Right kidney (tissue), 1 donor: ENCODE results near the gene COQ4.

Source experiments
- DNase-seq: peaks from one replicate; pipeline ENCODE4 v3.0.0-alpha.2; 2016

COQ4 gene

GRCh38 chr9:128372784-128373183 is 50.1 kb downstream of the COQ4 start:
- no peak for DNase-seq

- no peak for DNase-seq
These were observed 51.6 kb downstream of the COQ4 start for GRCh38 chr9:128374221-128374675.

GRCh38 chr9:128375865-128376264 is 53.2 kb downstream of the COQ4 start:
- DNase-seq: no peak

DNA sequence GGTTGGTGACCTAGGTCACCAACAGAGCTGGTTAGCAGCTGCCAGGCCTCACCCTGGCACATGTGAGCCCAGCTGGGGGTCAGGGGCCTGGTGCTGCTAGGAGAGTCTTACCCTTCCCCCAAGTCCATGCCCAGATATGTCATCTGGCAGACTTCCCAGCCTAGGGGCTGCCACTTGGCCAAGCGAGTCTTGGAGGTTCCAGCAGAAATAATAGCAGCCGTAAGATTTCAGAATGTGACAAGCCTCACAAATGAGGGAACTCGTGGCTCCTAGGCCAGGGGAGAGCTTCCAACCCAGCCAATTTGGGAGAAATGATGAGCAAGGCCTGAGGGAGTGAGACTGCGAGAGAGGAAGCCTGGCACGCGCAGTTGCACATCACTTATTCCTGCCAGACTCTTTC is 59.6 kb downstream of the COQ4 start:
- DNase-seq: no peak

GRCh38 chr9:128383007-128383753 is 60.5 kb downstream of the COQ4 start:
- DNase-seq: no peak
